Neural progenitor cell (in vitro differentiated cells): ENCODE results near the gene CCL16.

Experiments used
- CTCF ChIP-seq: fragments of 200-600 bp; sonication (generic); IDR thresholded peaks from 2 replicates; pipeline ENCODE4 v1.5.1; 2017; ENCODE audit warnings: antibody characterized with exemption, mild to moderate bottlenecking
- EZH2 ChIP-seq: fragments of 200-600 bp; sonication (generic); IDR thresholded peaks from 2 replicates; pipeline ENCODE4 v1.6.1; 2017; ENCODE audit warnings: antibody characterized with exemption, mild to moderate bottlenecking, moderate library complexity
- EZH2phosphoT487 ChIP-seq: fragments of 200-600 bp; sonication (generic); IDR thresholded peaks from 2 replicates; pipeline ENCODE4 v1.6.1; 2017; ENCODE audit warnings: antibody characterized with exemption

- TF ChIP-seq CTCF = no peak
- TF ChIP-seq EZH2 = no peak
- TF ChIP-seq EZH2phosphoT487 = no peak
These were observed 37.1 kb downstream of the CCL16 start for GRCh38 chr17:35944151-35944550.
